AG04450 (cell line): ENCODE data around the gene ANO6. TPM values are rescaled to one million over a fixed set of nuclear protein-coding genes. Genes with fewer than 3 reads are reported as not detected.

Experiments
- CTCF ChIA-PET: fragments of 300-600, 350-600 bp; formaldehyde crosslinking; extraction: SDS; loops from one replicate; lab custom pipeline; 2022; ENCODE audit warnings: antibody characterized with exemption, inconsistent platforms; lab: Charles Lee
- POLR2A ChIA-PET: fragments of 350-600 bp; formaldehyde crosslinking; extraction: SDS; loops from one replicate; lab custom pipeline; 2021; ENCODE audit warnings: antibody characterized with exemption, inconsistent platforms; lab: Yijun Ruan, JAX
- DNase-seq: peaks from one replicate; pipeline ENCODE4 v3.0.0-alpha.2; 2011; ENCODE audit warnings: low read depth, low spot score
- H3K27ac ChIP-seq: one replicate; pipeline ENCODE4 v1.5.1; 2012; ENCODE audit warnings: low read depth, low read length, control low read depth
- H3K27me3 ChIP-seq: one replicate; pipeline ENCODE4 v1.6.0; 2012; ENCODE audit warnings: low read length; ENCODE audit not compliant: control insufficient read depth, insufficient read depth
- H3K4me3 ChIP-seq: 2 replicates; pipeline ENCODE4 v1.5.1; 2011; ENCODE audit warnings: mild to moderate bottlenecking, low read depth, low read length, control low read depth
- H3K9me3 ChIP-seq: 2 replicates; pipeline ENCODE4 v1.5.1; 2012; ENCODE audit warnings: low read length; ENCODE audit not compliant: control insufficient read depth, insufficient read depth
- polyA plus RNA-seq: library from polyadenylated mRNA; depleted of rRNA; stranded (reverse); fragments of >200 nt; gene quantifications from 2 replicates; pipeline ENCODE4 v1.2.3, GENCODE V29; 2011
- TF ChIP-seq, protein P1 (sequence below): IDR thresholded peaks from 2 replicates; pipeline ENCODE4 v1.5.1; 2011; ENCODE audit warnings: low read depth, low read length, control low read depth, inconsistent platforms

Gene ANO6
- polyA plus RNA-seq, 1 experiment, result 51.9 TPM

DNA sequence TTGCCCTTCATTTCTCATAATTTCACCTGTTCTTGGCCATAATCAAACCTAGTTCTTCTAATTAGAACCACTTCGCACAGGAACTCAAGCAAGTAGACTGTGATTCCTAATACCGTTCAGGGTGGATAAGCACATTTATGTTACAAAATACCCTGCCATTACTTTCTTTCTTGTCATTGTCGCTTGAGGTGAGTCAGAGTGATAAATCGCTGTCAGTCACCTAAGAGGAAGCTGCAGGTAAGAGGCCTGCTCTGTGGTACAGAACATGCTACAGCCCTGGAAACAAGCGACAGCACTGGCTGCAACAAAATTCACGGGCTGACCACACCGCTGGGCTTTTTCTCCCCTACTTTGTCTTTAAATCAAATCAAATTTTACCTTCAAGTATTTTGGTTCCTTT lies 218.2 kb downstream of the ANO6 start:
- TF ChIP-seq, protein P1, sequence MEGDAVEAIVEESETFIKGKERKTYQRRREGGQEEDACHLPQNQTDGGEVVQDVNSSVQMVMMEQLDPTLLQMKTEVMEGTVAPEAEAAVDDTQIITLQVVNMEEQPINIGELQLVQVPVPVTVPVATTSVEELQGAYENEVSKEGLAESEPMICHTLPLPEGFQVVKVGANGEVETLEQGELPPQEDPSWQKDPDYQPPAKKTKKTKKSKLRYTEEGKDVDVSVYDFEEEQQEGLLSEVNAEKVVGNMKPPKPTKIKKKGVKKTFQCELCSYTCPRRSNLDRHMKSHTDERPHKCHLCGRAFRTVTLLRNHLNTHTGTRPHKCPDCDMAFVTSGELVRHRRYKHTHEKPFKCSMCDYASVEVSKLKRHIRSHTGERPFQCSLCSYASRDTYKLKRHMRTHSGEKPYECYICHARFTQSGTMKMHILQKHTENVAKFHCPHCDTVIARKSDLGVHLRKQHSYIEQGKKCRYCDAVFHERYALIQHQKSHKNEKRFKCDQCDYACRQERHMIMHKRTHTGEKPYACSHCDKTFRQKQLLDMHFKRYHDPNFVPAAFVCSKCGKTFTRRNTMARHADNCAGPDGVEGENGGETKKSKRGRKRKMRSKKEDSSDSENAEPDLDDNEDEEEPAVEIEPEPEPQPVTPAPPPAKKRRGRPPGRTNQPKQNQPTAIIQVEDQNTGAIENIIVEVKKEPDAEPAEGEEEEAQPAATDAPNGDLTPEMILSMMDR, result no peak
- Histone ChIP-seq H3K9me3 (no peaks in the 10 kb centered on the region), H3K4me3 (no peak overlapping the region), H3K27ac (no peak overlapping the region), H3K27me3 (no peaks in the 10 kb centered on the region)
- POLR2A ChIA-PET, result interaction anchor here (0.5 kb wide), 1 partner anchor 31 kb away, joined by 3 read pairs; no protein-coding TSS in a partner anchor
- CTCF ChIA-PET, result interaction anchor here (1.3 kb wide), 1 partner anchor 110 kb away, joined by 4 read pairs; no protein-coding TSS in a partner anchor
- DNase-seq, result no peak

DNA sequence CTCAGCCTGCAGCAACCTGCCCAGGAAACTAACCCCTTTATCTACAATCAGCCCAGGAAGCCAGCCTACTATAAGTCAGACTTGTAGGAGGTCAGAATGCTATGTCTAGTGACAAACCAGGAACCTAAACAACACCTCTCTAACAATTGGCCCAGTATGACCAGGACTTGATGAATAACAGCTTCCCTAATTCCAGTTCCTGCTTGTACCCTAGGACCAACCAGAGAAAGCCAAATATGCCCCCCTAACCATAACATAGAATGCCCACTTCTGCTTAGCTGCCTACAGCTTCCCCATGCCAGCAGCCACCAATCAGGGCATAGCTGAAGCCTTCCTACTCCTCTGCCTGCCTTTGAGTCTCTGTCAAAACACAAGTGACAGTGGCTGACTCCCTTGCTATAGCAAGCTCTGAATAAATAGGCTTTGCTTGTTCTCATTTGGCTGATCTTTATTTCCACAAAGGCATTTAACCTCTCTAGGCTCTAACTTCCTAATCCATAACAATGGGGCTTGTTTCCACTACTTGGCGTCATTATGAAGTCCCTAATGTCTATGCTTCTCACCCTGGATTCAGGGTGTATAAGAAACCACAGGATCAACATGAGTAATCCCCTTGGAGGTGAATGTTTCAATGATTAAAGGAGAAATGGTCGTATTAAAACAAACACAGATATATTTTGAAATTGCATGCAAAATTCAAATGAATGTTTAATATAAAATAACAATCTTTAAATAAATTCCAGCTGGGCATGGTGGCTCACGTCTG lies 220.2 kb downstream of the ANO6 start:
- CTCF ChIA-PET, result no interaction called here
- Histone ChIP-seq H3K9me3 (peaks cover 4% of the 10 kb centered on the region), H3K27ac (no peak overlapping the region), H3K27me3 (no peaks in the 10 kb centered on the region), H3K4me3 (no peak overlapping the region)
- no peak for DNase-seq
- POLR2A ChIA-PET, result no interaction called here
- TF ChIP-seq, protein P1, result no peak

DNA sequence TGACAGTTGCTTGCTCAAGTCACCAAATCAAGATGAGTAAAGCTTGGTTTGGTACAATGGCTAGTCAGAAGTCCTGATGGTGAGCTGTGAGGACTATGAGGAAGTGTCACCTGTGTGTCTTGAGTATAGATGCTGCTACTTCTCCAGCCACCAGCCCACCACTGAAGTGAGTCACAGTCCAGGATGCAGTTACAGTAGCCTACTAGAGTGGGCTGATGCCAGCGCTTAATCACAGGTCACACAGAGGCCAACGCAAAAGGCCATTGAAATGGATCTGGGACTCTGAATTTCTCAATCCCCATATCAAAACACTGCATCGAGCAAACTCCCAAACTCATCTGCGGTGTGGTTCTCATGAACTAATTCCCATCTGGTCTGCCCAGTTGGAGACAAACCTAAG lies 223.1 kb downstream of the ANO6 start:
- CTCF ChIA-PET, result no interaction called here
- no peak for DNase-seq
- Histone ChIP-seq H3K4me3 (no peak overlapping the region), H3K27ac (no peak overlapping the region), H3K9me3 (peaks cover 6% of the 10 kb centered on the region), H3K27me3 (no peaks in the 10 kb centered on the region)
- POLR2A ChIA-PET, result no interaction called here
- TF ChIP-seq, protein P1, result no peak

DNA sequence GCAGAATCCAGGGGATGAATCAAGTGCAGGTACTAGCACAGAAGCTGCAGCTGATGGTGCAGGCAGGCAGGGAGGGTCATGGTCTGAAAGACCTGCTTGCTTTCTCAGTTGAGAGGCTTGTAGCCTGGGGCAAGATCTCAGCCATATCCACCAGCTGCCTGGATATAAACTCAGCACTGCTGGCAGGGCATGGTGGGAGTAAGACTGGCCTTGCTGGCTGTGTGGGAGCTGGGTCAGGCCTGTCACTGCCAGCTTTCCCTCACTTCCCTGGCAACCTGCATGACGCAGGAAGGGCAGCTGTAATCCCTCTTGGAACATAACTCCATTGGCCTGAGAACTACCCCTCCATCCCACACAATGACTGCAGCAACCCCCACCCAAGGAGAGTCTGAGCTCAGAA lies 230.1 kb downstream of the ANO6 start:
- peaks cover 3% of the 10 kb centered on the region for H3K27me3 ChIP-seq
- CTCF ChIA-PET, result no interaction called here
- TF ChIP-seq, protein P1, result no peak
- H3K27ac ChIP-seq, result no peak overlapping the region
- POLR2A ChIA-PET, result no interaction called here
- H3K9me3 ChIP-seq, result peaks cover 4% of the 10 kb centered on the region
- H3K4me3 ChIP-seq, result no peak overlapping the region
- DNase-seq, result no peak

DNA sequence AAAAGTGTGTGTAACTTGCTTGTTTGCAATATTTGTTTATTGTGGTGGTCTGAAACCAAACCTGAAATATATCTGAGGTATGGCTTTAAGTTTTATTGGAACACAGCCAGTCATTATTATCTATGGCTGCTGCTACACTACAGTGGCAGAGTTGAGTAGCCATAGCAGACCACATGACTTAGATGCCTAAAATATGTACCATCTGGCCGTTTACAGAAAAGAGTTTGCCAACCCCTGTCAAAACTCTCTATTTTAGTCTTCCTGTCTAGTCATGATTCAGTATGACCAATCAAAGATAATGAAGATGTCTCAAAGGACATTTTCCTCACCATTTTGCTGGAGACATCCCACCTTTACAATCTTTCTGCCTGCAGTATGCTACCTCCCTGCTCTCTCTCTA lies 242.3 kb downstream of the ANO6 start:
- TF ChIP-seq, protein P1, result no peak
- no peaks in the 10 kb centered on the region for H3K9me3 ChIP-seq
- CTCF ChIA-PET, result no interaction called here
- POLR2A ChIA-PET, result no interaction called here
- no peak for DNase-seq
- H3K4me3 ChIP-seq, result no peak overlapping the region
- peaks cover 4% of the 10 kb centered on the region for H3K27me3 ChIP-seq
- no peak overlapping the region for H3K27ac ChIP-seq
